Right ventricle myocardium inferior (tissue), 1 donor: Measurements from ENCODE around the gene WDR17. TPM values are rescaled to one million over a fixed set of nuclear protein-coding genes. Genes with fewer than 3 reads are reported as not detected.
"Not testable (repeated sequence)": the region's sequence is repeated elsewhere in the genome, so short reads cannot be mapped to it uniquely, and the experiment has no call there.

Source experiments
- ATAC-seq: fragments of 200-7000 bp; cut with Tn5 transposase; one replicate; pipeline ENCODE4 v1.9.1; 2020; ENCODE audit warnings: mild to moderate bottlenecking, moderate library complexity
- DNase-seq: peaks from one replicate; pipeline ENCODE4 v3.0.0; 2021; ENCODE audit errors: missing footprints
- intact Hi-C: fragments of 100-400 bp; cut with DNase I; formaldehyde crosslinking; loops from one replicate; pipeline ENCODE4 v1.11.0; 2022
- total RNA-seq: library from RNA; stranded (reverse); fragmentation: NEBNext Ultra II Directional; extraction: Animal tissue kit (Norgen Biotek cat#: 25700); gene quantifications from one replicate; pipeline ENCODE4 v1.2.1, GENCODE V29; 2021
- donor health status: DM: no; HTN: yes; CAD: no; lungs with severe emphysema.

The WDR17 gene
- total RNA-seq, 1 donor from 2014 or later: 0.43 TPM

DNA sequence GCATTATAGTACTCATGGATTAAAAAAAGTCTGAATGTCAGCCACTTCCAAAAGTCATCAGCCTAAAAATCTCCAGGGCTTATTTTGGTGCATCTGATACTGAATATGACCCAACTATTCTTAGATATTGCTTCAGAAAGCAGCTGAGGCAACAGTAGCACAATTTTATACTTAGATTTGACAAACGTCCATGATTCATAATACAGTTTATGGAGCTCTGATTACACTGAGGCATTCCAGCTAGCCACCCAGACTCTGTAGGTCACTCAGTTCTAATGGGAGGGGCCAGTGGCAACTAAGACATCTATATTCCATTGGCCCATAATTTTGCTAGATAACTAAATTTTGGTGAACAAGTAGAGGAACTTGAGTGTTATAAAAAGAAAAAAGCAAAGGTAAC, 119.4 kb downstream of the WDR17 start:
- intact Hi-C loops: no loop called here
- DNase-seq (no peak), ATAC-seq (no peak)

DNA sequence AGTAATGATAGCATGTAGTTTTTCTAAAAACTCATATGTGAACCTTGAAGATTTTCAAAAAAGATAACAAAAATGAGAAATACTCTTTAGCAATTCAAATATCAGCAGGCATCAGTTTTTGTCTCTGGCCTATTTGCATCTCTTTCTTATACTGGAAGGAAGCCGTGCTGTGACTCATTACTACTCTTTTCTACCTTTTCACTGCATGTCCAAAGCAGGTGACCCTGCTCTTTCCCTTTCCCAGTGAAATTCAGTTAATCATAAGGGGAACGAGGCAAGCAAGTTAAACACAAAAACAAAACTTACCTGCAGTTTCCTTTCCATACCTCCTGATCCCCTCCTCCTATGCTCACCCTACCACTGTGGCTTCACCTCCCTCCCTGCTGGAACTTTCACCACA, 120.4 kb downstream of the WDR17 start:
- intact Hi-C loops: no loop called here

GRCh38 chr4:176186671-176187395, 121.2 kb downstream of the WDR17 start:
- no peak for DNase-seq
- no peak for ATAC-seq
- intact Hi-C loops: no loop called here

More for the DNA sequence above, 120.4 kb downstream of the WDR17 start:
- DNase-seq (no peak), ATAC-seq (no peak)

GRCh38 chr4:176187624-176188023, 122.0 kb downstream of the WDR17 start:
- DNase-seq (no peak), ATAC-seq (no peak)
- intact Hi-C loops: no loop called here

DNA sequence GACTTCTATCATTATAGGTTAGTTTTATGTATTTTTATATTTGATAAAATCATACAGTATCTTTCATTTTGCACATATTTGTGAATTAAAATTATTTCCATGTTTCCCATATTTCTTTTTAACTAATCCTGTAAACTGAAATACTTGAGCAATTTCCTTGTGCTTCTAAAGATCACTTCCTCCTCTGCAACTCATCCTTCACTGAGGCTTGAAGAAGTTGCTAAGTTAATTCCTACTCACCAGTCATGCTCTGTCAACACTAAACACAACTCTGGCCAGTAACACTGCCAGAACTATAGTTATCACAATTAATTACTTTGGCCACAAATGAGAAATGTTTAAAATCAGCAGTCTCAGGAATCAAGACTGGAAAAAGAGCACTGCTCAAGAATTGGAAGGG, 123.0 kb downstream of the WDR17 start:
- DNase-seq (no peak), ATAC-seq (no peak)
- intact Hi-C loops: no loop called here

GRCh38 chr4:176189891-176190795, 124.5 kb downstream of the WDR17 start:
- intact Hi-C loops: no loop called here
- DNase-seq (no peak), ATAC-seq (no peak)

- DNase-seq (no peak), ATAC-seq (no peak)
- intact Hi-C loops: no loop called here
Measured at GRCh38 chr4:176191974-176192373, 126.3 kb downstream of the WDR17 start.

DNA sequence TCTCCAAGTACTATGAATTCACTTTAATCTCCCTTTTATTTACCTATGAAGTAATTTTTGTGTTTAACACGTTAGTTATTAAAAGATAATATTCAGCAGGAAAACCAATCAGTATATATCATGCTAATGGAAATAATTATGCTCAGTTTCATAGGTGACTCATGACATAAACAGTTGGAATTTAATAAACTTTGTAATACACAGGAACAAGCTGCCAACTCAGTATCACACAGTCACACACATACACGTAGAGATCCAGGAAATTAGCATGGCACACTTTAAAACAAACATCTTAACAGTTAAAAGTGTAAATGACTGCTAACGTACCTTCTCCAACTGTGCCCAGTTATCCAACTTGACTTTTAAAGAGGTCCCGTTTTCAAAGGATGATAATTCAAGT, 127.5 kb downstream of the WDR17 start:
- no peak for ATAC-seq
- intact Hi-C loops: no loop called here
- DNase-seq: no peak

DNA sequence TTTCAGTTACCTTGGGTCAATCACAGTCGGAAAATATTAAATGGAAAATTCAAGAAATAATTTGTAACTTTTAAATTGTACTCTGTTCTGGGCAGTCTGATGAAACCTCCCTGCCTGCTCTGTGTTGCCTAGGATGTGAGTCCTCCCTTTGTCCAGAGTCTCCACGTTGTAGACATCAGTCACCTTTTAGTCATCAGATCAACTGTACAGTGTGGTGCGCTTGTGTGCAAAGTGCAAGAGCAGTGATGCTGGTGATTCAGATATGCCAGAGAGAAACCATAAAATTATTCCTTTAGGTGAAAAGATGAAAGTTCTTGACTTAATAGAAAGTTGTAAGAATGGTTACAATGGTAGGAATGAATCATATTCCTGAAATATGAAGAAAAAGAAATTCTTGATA, 128.3 kb downstream of the WDR17 start:
- DNase-seq: no peak
- intact Hi-C loops: loop anchor here (2.0 kb wide), 1 partner anchor 125 kb away; the partner anchor contains the start of gene SPCS3
- ATAC-seq: no peak

DNA sequence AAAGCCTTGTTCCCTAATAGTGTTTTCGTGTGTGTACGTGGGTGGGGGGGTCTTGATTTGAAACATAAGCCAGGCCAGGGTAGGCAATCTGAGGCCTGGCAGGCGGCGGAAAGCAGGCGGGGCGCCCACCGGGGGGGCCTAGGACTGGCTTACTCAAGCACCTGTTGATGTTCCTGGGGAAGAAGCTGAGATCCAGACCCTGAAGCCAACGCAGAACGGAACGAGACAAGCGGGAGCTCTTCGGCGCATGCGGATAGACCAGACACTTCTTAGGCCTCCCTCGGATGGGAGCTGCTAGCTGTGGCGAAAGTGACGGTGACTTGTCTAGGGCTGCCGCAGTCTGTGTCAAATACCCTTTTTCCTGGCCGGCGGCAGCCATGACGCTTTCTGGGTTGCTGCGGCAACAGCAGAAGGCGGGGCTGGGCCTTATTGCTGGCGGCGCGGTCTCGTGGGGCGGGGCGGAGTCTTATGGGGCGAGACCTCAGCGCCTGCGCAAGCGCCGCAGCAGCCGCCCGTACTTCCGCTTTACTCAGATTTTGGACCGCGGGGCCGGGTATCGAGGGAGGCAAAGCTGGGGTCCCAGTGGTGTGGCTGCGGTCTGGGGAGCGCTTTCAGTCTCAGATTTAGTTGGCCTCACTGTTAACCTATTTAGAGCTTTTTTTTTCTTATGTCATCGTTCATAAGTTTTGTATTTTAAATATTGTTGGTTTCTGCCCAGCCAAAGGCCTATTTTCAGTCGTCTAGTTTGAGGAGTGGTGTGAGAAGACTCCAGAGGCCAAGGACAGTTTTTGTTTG, 129.7 kb downstream of the WDR17 start, which contains the start of gene SPATA4:
Gene SPATA4, minus strand, starts transcription at position 402 of the 795 bp plus-strand sequence. Its CDS starts 23 bp downstream, at position 379.
- intact Hi-C loops: loop anchor here (1.0 to 5.0 kb wide), 3 partner anchors 42 to 123 kb away; partner anchors contain the start of gene SPCS3
- ATAC-seq: peak; percentile 100
- peak; percentile 98 for DNase-seq

DNA sequence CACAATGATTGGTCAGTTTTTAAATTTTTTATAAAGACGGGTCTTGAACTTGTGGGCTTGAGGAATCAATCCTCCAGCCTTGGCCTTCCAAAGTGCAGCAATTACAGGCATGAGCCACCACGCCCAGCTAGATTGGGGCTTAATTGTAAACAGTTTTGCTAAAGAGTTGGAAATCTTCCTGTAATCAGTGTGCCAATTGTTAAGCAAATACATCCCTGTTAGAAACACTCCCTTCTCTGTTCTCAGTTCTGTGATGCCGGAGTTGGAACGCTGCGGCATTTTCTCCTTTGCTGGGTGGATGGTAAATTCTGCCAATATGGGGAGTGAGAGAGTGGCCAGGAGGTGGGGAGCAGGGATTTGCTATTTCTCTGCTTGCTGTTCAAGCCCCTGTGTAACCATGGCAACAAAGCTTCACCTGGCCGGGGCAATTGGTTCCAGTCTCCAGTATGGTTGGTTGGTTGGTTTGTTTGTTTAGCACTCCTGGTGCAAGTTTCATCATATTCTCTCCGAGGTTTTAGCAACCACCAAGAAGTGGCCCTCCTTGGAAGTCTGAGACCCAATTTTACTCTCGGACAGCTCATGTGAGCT, 132.8 kb downstream of the WDR17 start:
- intact Hi-C loops: loop anchor here (5.0 kb wide), 1 partner anchor 39 kb away; no protein-coding TSS in a partner anchor
- no peak for ATAC-seq
- DNase-seq: no peak

- intact Hi-C loops: no loop called here
- ATAC-seq: no peak
- no peak for DNase-seq
Measured at GRCh38 chr4:176205299-176205698, 139.7 kb downstream of the WDR17 start.

DNA sequence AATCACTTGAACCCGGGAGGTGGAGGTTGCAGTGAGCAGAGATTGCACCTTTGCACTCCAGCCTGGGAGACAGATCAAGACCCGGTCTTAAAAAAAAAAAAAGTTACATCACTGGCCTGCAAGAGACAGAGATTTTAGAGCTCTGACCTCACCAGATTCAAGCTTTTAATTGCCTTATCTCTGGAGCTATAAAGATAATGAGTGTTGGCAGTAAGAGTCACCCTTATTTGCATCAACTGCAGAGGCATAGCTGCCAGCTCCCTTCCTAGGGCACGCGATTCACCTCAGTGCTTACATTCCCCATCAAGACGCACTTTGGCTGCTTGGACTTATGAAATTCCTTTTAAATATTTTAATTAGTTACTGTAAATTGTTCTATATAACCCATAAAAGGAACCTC, 142.2 kb downstream of the WDR17 start:
- DNase-seq (no peak), ATAC-seq (no peak)
- intact Hi-C loops: no loop called here

DNA sequence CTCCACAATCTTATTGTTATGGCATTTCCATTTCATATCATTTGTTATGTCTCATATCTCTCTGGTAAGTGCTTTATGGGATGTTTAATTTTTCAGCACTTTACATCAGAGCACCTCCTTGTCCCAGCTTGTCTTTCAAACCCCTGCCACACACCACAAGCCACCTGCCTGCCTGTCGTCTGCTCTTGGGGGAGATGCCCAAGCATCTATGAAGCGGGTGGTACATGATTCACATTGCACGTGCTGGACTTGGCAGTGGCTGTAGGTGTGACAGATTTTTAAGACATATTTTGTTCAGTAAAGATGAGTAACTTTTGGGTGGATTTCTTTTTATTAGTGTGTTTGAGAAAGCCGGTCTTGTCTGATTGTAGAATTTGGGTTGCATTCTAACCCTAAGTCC, 143.9 kb downstream of the WDR17 start:
- DNase-seq (no peak), ATAC-seq (no peak)
- intact Hi-C loops: no loop called here

GRCh38 chr4:176210101-176210500, 144.5 kb downstream of the WDR17 start:
- intact Hi-C loops: no loop called here
- no peak for DNase-seq

DNA sequence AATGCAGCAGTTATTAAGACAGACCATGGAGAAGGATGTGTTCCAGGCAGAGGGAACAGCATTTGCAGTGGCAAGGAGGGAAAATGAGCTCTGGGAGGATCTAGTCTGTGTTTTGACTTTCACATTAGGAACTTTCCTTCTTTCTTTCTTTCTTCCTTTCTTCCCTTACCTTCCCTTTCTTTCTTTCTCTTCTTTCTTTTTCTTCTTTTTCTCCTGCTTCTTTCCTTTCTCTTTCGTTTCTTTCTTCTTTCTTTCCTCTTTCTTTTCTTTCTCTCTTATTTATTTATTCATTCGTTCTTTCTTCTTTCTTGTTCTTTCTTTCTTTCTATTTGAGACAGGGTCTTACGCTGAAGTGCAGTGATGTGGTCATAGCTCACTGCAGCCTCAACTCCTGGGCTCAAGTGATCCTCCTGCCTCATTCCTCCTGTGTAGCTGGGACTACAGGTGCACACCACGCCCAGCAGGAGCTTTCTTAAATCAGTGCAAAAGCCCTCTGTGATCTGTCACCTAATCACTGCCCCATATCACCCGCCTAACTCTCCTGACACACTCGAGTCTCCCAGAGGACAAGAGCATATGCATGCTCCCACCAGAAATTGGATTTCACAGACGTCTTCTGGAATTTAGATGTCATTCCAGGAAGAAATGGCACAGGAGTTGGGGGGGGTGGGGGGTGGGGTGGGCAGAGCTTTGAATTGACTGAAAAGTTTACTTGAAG, 145.1 kb downstream of the WDR17 start:
- ATAC-seq (no peak), DNase-seq (no peak)
- intact Hi-C loops: no loop called here

More at GRCh38 chr4:176210101-176210500, 144.5 kb downstream of the WDR17 start:
- no peak for ATAC-seq

DNA sequence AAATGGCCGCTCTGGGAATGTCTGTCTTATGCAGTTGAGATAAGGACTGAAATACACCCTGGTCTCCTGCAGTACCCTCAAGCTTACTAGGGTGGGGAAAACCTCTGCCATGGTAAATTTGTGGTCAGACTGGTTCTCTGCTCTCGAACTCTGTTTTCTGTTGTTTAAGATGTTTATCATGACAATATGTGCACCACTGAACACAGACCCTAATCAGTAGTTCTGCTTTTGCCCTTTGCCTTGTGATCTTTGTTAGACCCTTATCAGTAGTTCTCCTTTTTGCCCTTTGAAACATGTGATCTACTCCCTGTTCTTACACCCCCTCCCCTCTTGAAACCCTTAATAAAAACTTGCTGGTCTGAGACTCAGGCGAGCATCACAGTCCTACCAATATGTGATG, 146.7 kb downstream of the WDR17 start:
- intact Hi-C loops, DNase-seq, ATAC-seq: not testable (repeated sequence)

- ATAC-seq (no peak), DNase-seq (no peak)
- intact Hi-C loops: no loop called here
Measured at GRCh38 chr4:176217510-176217909, 151.9 kb downstream of the WDR17 start.
